Esophagus squamous epithelium (tissue), 5 donors: ENCODE data around the gene GPATCH3. TPM values are rescaled to one million over a fixed set of nuclear protein-coding genes. Genes with fewer than 3 reads are reported as not detected.
"Not testable (repeated sequence)": the region's sequence is repeated elsewhere in the genome, so short reads cannot be mapped to it uniquely, and the experiment has no call there.

Source experiments
- DNase-seq: peaks from one replicate; lab custom pipeline; 2025; lab: John Stamatoyannopoulos, UW
- H3K27ac ChIP-seq, 4 donors: fragments of 200-600 bp; sonication (generic); one replicate each; pipeline ENCODE4 v1.5.1; 2016 to 2019; ENCODE audit warnings: mild to moderate bottlenecking in 1 of 4
- H3K27me3 ChIP-seq, 4 donors: fragments of 200-600 bp; sonication (generic); 1 replicate in 3 of 4; 2 replicates in 1 of 4; pipeline versions ENCODE4 v1.5.1 to v1.6.0; 2017 to 2021; ENCODE audit warnings: antibody characterized with exemption in 1 of 4
- H3K36me3 ChIP-seq, 3 donors: fragments of 200-600 bp; sonication (generic); one replicate each; pipeline ENCODE4 v1.5.1; 2016 to 2019
- H3K4me1 ChIP-seq, 3 donors: fragments of 200-600 bp; sonication (generic); one replicate each; pipeline ENCODE4 v1.5.1; 2017 to 2019
- H3K4me3 ChIP-seq, 4 donors: fragments of 200-600 bp; sonication (generic); 1 replicate in 3 of 4; 2 replicates in 1 of 4; pipeline ENCODE4 v1.5.1; 2016 to 2019; ENCODE audit warnings: mild to moderate bottlenecking in 2 of 4, moderate library complexity in 1 of 4
- H3K9me3 ChIP-seq, 3 donors: fragments of 200-600 bp; sonication (generic); one replicate each; pipeline ENCODE4 v1.5.1; 2016 to 2019
- CTCF ChIP-seq, 6 experiments: fragments of 450-650 bp in 4 of 6; fragments of 200-600 bp in 2 of 6; sonication (generic) in 2 of 6; IDR thresholded peaks; one replicate each; pipeline ENCODE4 v1.5.1; 2016 to 2019; ENCODE audit warnings: antibody characterized with exemption in 6 of 6, mild to moderate bottlenecking in 4 of 6, moderate library complexity in 4 of 6
- POLR2A ChIP-seq, 4 donors: fragments of 450-650 bp; IDR thresholded peaks; one replicate each; pipeline ENCODE4 v1.6.1; 2017; ENCODE audit warnings: antibody characterized with exemption in 4 of 4, mild to moderate bottlenecking in 4 of 4, moderate library complexity in 3 of 4
- WGBS, 2 donors: methylation state at CpG; one replicate each; pipeline ENCODE4 v1.1.5; 2018; 5-methylcytosine and 5-hydroxymethylcytosine counted together
- intact Hi-C: fragments of 100-400 bp; cut with DNase I; formaldehyde crosslinking; loops from one replicate; pipeline ENCODE4 v1.15.0; 2022
- total RNA-seq, 4 donors: library from RNA; depleted of rRNA; stranded (reverse); fragments of >200 nt; gene quantifications; one replicate each; pipeline ENCODE4 v1.1.0, GENCODE V29; 2016
- donor health status: DM: yes; HTN: yes; CAD: no.

GPATCH3 gene
- total RNA-seq, 4 donors from 2014 or later, result 6.9 to 11.2 (median 7.6) TPM

DNA sequence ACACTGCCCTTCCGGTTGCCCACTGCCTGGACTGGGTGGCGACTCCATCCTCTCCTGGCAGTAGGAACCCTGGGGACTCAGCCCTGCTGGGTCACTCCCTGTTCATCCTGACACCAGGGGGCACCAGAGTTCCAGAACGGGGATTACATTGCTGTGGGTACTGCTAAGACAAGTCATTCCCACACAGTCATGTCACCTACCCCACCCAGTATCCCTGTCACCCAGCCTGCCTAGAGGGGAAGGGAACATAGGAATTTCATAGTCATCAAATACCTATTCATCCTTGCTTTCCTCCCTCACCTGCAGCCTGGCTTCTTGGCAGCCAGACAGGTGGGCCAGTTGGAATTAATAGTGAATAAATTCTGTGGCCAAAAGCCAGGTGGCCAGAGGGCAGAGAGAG lies 47.1 kb downstream of the GPATCH3 start:
- peaks cover 39 to 79% (median 40%) of the 10 kb centered on the region in 3 donors for H3K36me3 ChIP-seq
- H3K9me3 ChIP-seq, result no peaks in the 10 kb centered on the region
- intact Hi-C loops, result no loop called here
- DNase-seq, result no peak
- TF ChIP-seq CTCF (IDR thresholded peaks at IDR 0.05) (peak; percentile 69 to 94 (median 88)), POLR2A (IDR thresholded peaks at IDR 0.05) (no peak)
- peaks cover 35 to 96% (median 82%) of the 10 kb centered on the region in 3 donors for H3K4me1 ChIP-seq
- H3K27ac ChIP-seq, result peak overlapping the region; percentile 91 to 100 (median 98)
- H3K4me3 ChIP-seq, result no peak overlapping the region
- H3K27me3 ChIP-seq, result no peaks in the 10 kb centered on the region
- 20 to 32% methylated on average over 3 of the region's 3 CpGs for WGBS, 2 donors

GRCh38 chr1:26852701-26853100 lies 47.6 kb downstream of the GPATCH3 start:
- TF ChIP-seq POLR2A (IDR thresholded peaks at IDR 0.05) (no peak), CTCF (IDR thresholded peaks at IDR 0.05) (no peak)
- H3K27me3 ChIP-seq, result no peaks in the 10 kb centered on the region
- H3K4me3 ChIP-seq, result no peak overlapping the region
- peak overlapping the region; percentile 58 to 100 (median 98) for H3K27ac ChIP-seq
- H3K9me3 ChIP-seq, result no peaks in the 10 kb centered on the region
- H3K36me3 ChIP-seq, result peaks cover 39 to 83% (median 40%) of the 10 kb centered on the region in 3 donors
- DNase-seq, result no peak
- 61 to 63% methylated on average over 6 to 9 of the region's 9 CpGs for WGBS, 2 donors
- intact Hi-C loops, result no loop called here
- H3K4me1 ChIP-seq, result peaks cover 35 to 95% (median 78%) of the 10 kb centered on the region in 3 donors

- no peak for DNase-seq
- TF ChIP-seq POLR2A (IDR thresholded peaks at IDR 0.05), result peak in 1 of 4 donors; percentile 20
- TF ChIP-seq CTCF (IDR thresholded peaks at IDR 0.05), result peak in 1 of 6 experiments; percentile 49
- Histone ChIP-seq H3K4me1 (peaks cover 27 to 86% (median 62%) of the 10 kb centered on the region in 3 donors), H3K4me3 (no peak overlapping the region), H3K9me3 (no peaks in the 10 kb centered on the region), H3K27ac (peak overlapping the region; percentile 89 to 100 (median 98)), H3K27me3 (no peaks in the 10 kb centered on the region), H3K36me3 (peaks cover 40 to 97% (median 45%) of the 10 kb centered on the region in 3 donors)
- 43 to 49% methylated on average over 4 to 8 of the region's 12 CpGs for WGBS, 2 donors
- intact Hi-C loops, result no loop called here
These were observed 49.1 kb downstream of the GPATCH3 start for GRCh38 chr1:26851106-26851684.

DNA sequence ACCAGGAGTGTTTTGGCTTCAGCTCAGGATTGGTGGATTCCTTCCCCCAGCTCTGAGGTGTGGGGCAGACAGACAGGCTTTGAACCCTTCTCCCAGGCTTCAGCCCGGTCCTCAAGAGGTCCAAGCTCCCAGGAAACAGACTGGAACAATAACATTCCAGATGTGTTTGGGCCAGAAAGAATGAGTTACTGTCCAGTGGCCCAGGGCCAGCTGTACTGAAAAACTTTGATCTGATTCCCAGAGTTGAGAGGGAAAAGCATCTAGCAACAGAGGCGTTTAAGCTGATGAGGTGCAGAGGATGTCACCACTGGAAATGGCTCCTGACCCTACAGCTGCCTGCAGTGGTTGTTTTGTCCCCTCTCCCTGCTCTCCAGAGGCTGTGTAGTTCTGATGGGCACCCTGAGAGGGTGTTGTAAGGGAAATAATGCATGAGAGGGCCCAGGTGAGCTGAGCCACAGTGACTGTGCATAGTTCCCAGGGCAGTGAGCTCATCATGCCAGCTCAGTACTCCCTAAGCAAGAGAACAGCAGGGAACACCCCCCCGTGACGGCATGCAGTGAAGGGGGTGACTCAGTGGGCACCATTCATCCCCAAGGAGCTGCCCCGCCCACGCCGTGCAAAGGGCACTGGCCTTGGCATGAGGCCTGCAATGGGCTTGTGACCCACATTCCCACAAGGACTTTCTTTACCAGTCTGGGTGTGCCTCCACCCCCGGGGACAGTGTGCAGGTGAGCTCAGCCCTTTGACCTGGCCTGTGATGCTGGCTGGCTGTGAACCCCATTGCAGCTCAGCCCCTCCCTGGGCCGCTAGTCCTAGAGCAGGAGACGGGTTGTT lies 51.1 kb downstream of the GPATCH3 start:
- intact Hi-C loops, result no loop called here
- no peaks in the 10 kb centered on the region for H3K27me3 ChIP-seq
- H3K4me1 ChIP-seq, result peaks cover 11 to 75% (median 44%) of the 10 kb centered on the region in 3 donors
- 31 to 35% methylated on average over 8 of the region's 10 CpGs for WGBS, 2 donors
- H3K27ac ChIP-seq, result peak overlapping the region; percentile 89 to 100 (median 98)
- no peak overlapping the region for H3K4me3 ChIP-seq
- peaks cover 38 to 86% (median 45%) of the 10 kb centered on the region in 3 donors for H3K36me3 ChIP-seq
- no peaks in the 10 kb centered on the region for H3K9me3 ChIP-seq
- no peak for DNase-seq
- TF ChIP-seq POLR2A (IDR thresholded peaks at IDR 0.05), result no peak
- no peak for TF ChIP-seq CTCF (IDR thresholded peaks at IDR 0.05)

GRCh38 chr1:26848499-26848898 lies 51.8 kb downstream of the GPATCH3 start:
- Histone ChIP-seq H3K36me3 (peaks cover 31 to 86% (median 40%) of the 10 kb centered on the region in 3 donors), H3K4me3 (no peak overlapping the region), H3K27ac (peak overlapping the region; percentile 89 to 100 (median 98)), H3K4me1 (peaks cover 11 to 74% (median 38%) of the 10 kb centered on the region in 3 donors), H3K27me3 (no peaks in the 10 kb centered on the region), H3K9me3 (no peaks in the 10 kb centered on the region)
- TF ChIP-seq POLR2A (IDR thresholded peaks at IDR 0.05), result no peak
- TF ChIP-seq CTCF (IDR thresholded peaks at IDR 0.05), result no peak
- intact Hi-C loops, result no loop called here
- 67 to 83% methylated on average over 1 to 2 of the region's 10 CpGs for WGBS, 2 donors
- no peak for DNase-seq

- H3K4me3 ChIP-seq, H3K9me3 ChIP-seq, intact Hi-C loops, DNase-seq, H3K27me3 ChIP-seq: not testable (repeated sequence)
- H3K4me1 ChIP-seq, result peaks cover 11 to 67% (median 32%) of the 10 kb centered on the region in 3 donors
- H3K27ac ChIP-seq, result peak overlapping the region; percentile 89 to 100 (median 98)
- peaks cover 29 to 86% (median 35%) of the 10 kb centered on the region in 3 donors for H3K36me3 ChIP-seq
- 67 to 77% methylated on average over 5 to 6 of the region's 6 CpGs for WGBS, 2 donors
These were observed 52.4 kb downstream of the GPATCH3 start for GRCh38 chr1:26847826-26848225.
